ENCODE data around the gene CIAPIN1. TPM values are rescaled to one million over a fixed set of nuclear protein-coding genes. Genes with fewer than 3 reads are reported as not detected.
"Not testable (repeated sequence)": the region's sequence is repeated elsewhere in the genome, so short reads cannot be mapped to it uniquely, and the experiment has no call there.

CIAPIN1 gene
- total RNA-seq, 1 donor from 2014 or later, result 21.3 TPM

DNA sequence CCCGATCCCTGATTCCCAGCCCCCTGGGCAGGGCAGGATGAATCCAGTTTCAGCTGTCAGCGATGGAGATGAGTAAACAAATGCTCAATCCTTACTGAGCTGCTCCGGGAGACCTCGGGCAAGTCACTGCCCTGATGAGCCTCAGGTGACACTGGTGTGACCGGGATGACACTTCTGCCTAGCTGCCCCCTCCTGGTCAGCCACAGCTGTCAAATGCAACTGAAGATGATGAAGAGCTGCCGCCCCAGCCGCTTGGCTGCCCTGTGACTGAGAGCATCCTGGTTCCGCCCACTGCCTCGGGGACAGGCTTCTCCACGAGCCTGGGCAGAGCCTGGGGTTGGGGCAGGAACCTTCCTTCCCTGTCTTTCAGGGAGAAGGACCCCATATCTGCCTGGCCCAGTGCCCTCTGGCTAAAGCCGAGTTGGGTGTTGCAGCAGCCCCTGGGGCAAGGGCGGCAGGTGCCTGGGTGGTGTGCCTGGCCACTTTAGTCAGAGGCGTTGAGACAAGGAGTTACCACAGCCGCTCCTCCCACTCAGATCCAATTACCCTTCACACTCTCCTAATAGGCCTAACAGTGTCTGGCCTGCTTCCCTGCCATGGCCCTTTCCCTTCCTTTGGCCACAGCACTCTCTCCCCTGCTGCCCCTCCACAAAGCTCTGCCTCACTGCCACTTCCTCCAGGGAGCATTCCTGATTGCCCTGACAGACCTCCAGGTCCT, 37.2 kb downstream of the CIAPIN1 start:
- DNase-seq (ENCODE audit: low spot score) (no peak), ATAC-seq (no peak)

DNA sequence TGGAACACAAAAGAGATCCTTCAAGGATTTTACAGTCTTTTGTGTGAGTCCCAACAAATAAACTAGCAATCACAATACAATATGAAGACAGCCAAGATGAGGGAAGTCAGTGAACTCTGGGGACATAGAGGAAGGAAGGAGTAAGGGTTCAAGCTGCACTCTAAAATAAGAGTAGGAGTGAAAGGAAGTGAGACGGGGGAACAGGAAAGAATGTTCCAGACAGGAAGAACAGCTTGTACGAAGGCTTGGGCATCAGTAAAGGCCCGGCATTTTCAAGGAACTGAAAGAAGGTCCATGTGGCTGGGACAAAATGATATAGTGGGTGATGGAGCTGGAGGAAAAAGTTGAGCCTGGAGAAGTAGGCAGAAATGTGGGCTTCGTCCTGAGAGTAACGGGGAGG, 38.1 kb downstream of the CIAPIN1 start:
- no peak for DNase-seq (ENCODE audit: low spot score)
- ATAC-seq, result peak; percentile 58

GRCh38 chr16:57407521-57408353, 39.4 kb downstream of the CIAPIN1 start:
- ATAC-seq (no peak), DNase-seq (ENCODE audit: low spot score) (no peak)

- no peak for DNase-seq (ENCODE audit: low spot score)
- peak; percentile 25 for ATAC-seq
Observed at GRCh38 chr16:57406881-57407280, 40.3 kb downstream of the CIAPIN1 start.

- ATAC-seq, result no peak
- DNase-seq (ENCODE audit: low spot score), result no peak
Observed at GRCh38 chr16:57405097-57405496, 42.1 kb downstream of the CIAPIN1 start.

DNA sequence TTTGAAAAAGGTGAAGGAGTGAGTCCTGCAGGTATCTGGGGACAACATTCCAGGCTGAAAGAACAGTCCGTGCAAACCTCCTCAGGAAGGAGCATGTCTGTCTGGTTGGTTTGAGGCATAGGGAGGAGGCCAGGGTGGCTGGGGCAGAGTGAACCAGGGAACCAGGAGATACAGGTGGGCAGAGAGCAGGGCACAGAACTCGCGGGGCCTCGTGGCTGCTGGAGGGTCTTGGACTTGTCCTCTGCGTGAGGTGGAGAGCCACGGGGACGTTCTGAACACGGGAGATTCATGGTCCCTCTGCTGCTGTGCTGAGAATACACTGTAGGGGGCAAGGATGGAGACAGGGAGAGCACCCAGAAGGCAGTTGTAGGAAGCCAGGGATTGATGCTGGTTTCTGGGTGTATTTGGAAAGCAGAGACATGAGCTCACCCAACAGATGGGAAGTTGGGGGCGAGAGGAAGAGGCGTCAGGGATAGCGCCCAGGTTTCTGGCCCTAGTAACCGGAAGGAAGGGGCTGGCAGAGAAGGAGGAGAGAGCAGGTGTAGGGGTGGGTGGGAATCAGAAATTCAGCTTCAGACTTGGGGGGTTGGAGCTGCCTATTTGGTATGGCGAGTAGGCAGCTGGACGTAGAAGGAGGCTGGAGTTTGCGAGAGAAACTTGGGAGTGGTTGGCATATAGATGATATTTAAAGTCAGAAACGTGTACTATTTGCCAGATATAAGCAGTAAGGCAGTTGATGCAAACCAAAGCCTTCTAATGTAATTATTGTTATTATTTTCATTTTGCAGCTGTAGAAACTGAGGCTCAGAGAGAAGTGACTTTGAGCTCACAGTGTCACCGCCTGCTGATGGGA, 43.0 kb downstream of the CIAPIN1 start, which contains the start of gene CCL17:
TSS of gene CCL17 (plus strand) at position 803 of the 853 bp plus-strand sequence. CDS start 9,166 bp downstream, outside the sequence.
- no peak for DNase-seq (ENCODE audit: low spot score)
- ATAC-seq, result no peak

DNA sequence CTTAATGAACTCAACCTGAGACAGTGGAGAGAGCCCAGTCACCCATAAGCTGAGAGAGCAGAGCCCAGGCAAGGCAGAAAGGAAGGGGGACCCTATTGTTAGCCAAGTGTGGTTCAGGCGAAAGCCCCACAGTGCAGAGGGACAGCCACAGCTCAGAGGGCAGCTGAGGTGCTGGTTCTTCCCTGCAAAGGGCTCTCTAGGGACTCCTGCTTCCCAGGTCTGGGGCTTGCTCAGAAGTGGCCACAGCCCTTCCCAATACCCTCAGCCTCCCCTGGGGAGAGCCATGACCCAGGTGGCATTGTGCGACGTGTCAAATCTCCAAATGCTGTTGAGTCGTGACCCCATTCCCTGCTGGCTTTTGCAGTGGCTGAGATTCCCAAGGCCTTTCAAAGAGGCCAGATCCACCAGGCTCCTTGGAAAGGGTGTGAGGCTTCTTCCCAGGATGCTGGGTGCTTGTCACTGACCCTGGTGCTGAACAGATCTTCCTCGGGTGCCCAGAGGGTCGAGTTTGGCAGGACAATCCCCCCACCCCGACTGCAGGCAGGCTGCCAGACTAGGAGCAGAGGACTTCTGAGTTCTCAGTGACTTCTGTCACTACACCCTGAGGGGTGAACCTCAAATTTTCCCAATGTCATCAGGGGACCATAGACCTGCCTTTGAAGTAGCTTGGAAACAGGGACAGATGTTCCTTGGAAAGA, 45.1 kb downstream of the CIAPIN1 start:
- ATAC-seq (no peak), DNase-seq (ENCODE audit: low spot score) (no peak)

DNA sequence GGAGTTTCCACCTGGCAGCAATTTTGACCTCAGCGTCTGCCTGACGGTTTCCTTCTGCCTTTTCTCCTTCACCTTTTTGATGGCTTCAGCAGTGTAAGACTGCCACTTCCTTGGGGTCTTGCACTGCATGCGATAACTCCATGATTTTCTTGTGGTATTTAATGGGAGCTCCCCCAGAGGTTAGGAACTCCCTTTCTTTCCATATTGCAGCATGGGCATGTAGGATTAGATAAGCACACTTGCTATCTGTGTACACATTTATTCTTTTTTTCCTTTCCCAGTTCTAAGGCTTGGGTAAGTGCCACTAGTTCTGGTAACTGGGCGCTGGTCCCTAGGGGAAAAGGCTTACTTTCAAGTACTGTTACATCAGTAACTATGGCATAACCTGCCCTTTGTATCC, 49.7 kb downstream of the CIAPIN1 start:
- not testable (repeated sequence) for DNase-seq (ENCODE audit: low spot score); ATAC-seq

DNA sequence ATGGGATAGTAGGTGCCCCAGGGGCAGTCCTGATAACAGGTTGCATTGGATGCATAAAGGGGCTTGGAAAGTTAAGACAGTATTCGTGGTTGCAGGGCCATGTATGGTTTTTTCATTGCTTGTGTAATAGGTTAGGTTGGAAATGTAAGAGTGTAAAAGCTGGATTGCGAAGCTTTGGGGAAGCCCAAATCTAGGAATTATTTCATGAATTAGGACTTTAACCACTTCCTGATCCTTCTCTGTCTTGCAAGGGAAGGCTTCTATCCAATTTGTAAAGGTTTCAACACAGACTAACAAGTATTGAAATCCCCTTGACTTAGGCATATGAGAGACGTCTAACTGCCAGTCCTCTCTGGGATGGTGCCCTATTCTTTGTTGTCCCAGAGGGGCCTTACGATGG, 50.4 kb downstream of the CIAPIN1 start:
- ATAC-seq (no peak), DNase-seq (ENCODE audit: low spot score) (no peak)

- no peak for DNase-seq (ENCODE audit: low spot score)
Observed at GRCh38 chr16:57395026-57395425, 52.2 kb downstream of the CIAPIN1 start.

GRCh38 chr16:57394444-57394843, 52.7 kb downstream of the CIAPIN1 start:
- ATAC-seq (no peak), DNase-seq (ENCODE audit: low spot score) (no peak)

More at GRCh38 chr16:57395026-57395425, 52.2 kb downstream of the CIAPIN1 start:
- no peak for ATAC-seq

DNA sequence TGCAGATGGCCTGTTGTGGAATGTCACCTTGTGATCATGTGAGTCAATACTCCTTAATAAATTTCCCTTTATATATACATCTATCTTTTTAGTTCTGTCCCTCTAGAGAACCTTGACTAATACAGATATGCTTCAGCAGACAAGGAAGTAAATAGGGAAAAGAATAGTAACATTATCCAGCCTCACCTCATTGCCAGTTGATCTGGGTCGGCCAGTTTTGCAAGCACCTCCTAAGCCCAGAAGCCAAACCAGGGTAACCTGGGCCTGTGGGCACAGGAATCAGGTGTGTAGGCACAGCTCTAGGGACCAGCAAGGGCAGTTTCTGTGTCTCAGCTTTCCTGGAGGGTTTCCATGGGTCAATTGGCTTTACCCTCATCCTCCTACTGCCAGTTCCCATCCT, 54.5 kb downstream of the CIAPIN1 start:
- ATAC-seq (no peak), DNase-seq (ENCODE audit: low spot score) (no peak)

- no peak for DNase-seq (ENCODE audit: low spot score)
- no peak for ATAC-seq
Observed at GRCh38 chr16:57391708-57392107, 55.5 kb downstream of the CIAPIN1 start.

- ATAC-seq, result no peak
- no peak for DNase-seq (ENCODE audit: low spot score)
Observed at GRCh38 chr16:57391300-57391699, 55.9 kb downstream of the CIAPIN1 start.

GRCh38 chr16:57390636-57391295, 56.4 kb downstream of the CIAPIN1 start:
- DNase-seq (ENCODE audit: low spot score) (no peak), ATAC-seq (no peak)

DNA sequence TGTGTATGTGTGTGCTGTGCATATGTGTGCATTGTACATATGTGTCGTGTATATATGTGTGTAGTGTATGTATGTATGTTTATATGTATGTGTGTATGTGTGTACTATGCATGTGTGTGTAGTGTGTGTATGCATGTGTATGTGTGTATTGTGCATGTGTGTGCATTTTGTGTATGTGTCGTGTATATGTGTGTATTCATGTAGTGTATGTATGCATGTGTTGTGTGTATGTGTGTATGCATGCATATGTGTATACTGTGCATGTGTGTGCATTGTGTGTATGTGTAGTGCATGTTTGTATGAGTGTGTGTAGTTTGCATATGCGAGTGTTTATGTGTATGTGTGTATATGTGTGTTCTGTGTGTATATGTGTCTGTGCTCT, 58.1 kb downstream of the CIAPIN1 start:
- no peak for DNase-seq (ENCODE audit: low spot score)
- no peak for ATAC-seq

GRCh38 chr16:57388359-57389086, 58.7 kb downstream of the CIAPIN1 start:
- DNase-seq (ENCODE audit: low spot score), result no peak
- no peak for ATAC-seq

DNA sequence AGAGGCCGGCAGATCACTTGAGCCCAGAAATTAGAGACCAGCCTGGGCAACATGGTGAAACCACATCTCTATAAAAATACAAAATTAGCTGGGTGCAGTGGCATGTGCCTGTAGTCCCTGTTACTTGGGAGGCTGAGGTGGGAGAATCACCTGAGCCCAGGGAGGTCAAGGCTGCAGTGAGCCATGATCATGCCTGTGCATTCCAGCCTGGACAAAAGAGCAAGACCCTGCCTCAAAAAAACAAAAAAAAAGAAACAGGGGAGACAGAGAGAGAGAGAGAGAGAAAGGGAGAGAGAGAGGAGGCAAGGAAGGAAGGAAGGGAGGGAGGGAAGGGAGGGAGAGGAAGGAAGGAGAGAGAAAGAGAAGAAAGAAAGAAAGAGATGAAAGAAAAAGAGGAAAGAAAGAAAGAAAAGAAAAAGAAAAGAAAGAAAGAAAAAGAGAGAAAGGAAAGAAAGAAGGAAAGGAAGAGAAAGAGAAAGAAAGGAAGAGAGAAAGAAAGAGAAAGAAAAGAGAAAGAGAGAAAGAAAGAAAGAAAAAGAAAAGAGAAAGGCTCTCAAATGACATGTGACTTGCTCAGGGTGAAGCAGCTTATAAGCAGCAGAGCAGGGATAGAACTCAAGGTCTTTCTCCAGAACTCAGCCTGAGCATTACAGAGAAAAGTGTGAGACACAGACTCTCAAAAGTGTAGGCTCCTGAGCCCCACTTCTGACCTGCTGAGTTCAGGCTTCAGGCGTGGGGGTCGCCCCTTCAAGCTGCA, 59.4 kb downstream of the CIAPIN1 start:
- ATAC-seq, result no peak

More for the DNA sequence above, 59.4 kb downstream of the CIAPIN1 start:
- DNase-seq (ENCODE audit: low spot score), result no peak
